Brain microvascular endothelial cell (primary cell): Measurements from ENCODE around the gene AP2A1.

Experiments
- DNase-seq: peaks from one replicate; pipeline ENCODE4 v3.0.0-alpha.2; 2020
- H3K27ac ChIP-seq: fragments of 250-450 bp; sonication (Bioruptor Pico); 2 replicates; pipeline ENCODE4 v1.5.1; 2020; ENCODE audit warnings: mild to moderate bottlenecking, moderate library complexity
- H3K27me3 ChIP-seq: fragments of 250-450 bp; sonication (Bioruptor Pico); replicated peaks from 2 replicates; pipeline ENCODE4 v1.5.1; 2020; ENCODE audit warnings: mild to moderate bottlenecking
- H3K36me3 ChIP-seq: fragments of 250-450 bp; sonication (Bioruptor Pico); replicated peaks from 2 replicates; pipeline ENCODE4 v1.5.1; 2020; ENCODE audit warnings: mild to moderate bottlenecking
- H3K4me3 ChIP-seq: 2 replicates; pipeline ENCODE4 v1.5.1; 2011; ENCODE audit warnings: low read depth, mild to moderate bottlenecking, control low read depth, low read length, moderate library complexity
- in situ Hi-C: cut with HindIII; loops from 2 replicates; pipeline ENCODE4 v1.10.0; 2017; ENCODE audit warnings: low sequenced_read_pairs, low pct_ligation_motif_present
- TF ChIP-seq, protein P1 (sequence below): IDR thresholded peaks from 2 replicates; pipeline ENCODE4 v1.5.1; 2011; ENCODE audit warnings: low read depth, mild to moderate bottlenecking, moderate library complexity, low read length, control low read depth, inconsistent platforms; ENCODE audit errors: missing control alignments

AP2A1 gene

DNA sequence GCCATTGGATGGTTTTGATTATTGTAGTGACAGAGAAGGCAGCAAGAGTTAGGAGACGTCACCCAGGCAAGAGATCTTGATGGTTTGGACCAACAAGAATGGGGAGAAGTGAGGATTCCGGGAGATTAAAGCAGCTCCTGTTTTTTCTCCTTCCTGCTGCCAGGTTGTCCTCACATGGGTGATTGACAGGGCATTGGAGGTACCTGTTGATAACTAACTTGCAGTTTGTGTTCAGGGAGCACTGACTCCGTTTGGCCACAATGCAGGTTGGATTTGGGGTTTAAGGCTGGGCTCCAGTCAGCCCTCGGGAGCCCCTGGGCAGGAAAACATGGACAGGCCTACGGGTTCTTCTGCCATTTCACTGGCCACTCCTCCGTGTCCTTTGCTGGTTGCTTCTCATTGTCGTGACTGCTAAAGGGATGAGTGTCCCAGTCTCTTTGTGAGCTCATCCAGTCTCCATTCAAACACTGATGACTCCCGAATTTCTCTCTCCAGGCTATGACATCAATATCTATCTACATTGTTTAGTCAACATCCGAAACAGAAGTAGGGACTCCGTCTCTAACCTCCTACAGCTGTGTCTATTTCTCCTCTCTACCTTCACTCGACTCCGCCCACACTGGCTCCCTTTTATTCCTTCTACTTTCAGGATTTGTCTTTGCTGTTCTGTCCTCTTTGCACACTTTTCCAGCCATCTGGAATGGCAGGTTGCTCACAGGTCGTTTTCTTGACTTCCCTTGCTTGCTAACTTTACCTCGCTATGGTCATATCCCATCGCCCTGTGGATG, 82.8 kb downstream of the AP2A1 start:
- Histone ChIP-seq H3K27me3 (no peaks in the 10 kb centered on the region), H3K36me3 (peaks cover 4% of the 10 kb centered on the region), H3K27ac (no peak overlapping the region), H3K4me3 (peak overlapping the region; percentile 81)
- in situ Hi-C loops, result no loop called here
- no peak for DNase-seq
- TF ChIP-seq, protein P1, sequence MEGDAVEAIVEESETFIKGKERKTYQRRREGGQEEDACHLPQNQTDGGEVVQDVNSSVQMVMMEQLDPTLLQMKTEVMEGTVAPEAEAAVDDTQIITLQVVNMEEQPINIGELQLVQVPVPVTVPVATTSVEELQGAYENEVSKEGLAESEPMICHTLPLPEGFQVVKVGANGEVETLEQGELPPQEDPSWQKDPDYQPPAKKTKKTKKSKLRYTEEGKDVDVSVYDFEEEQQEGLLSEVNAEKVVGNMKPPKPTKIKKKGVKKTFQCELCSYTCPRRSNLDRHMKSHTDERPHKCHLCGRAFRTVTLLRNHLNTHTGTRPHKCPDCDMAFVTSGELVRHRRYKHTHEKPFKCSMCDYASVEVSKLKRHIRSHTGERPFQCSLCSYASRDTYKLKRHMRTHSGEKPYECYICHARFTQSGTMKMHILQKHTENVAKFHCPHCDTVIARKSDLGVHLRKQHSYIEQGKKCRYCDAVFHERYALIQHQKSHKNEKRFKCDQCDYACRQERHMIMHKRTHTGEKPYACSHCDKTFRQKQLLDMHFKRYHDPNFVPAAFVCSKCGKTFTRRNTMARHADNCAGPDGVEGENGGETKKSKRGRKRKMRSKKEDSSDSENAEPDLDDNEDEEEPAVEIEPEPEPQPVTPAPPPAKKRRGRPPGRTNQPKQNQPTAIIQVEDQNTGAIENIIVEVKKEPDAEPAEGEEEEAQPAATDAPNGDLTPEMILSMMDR, result no peak

DNA sequence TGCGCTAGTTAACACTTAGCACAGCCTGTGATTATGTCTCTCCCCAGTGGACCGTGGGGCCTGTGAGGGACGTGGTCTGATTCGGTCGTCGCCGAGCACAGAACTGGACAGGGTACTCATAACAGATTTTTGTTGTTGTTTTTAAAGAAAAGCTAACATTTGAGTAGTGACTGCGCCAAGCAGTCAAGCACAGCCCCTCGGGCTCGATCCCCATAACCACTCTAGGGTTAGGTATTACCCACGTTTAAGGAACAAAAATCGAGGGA, 83.4 kb downstream of the AP2A1 start:
- in situ Hi-C loops, result no loop called here
- peak overlapping the region; percentile 99 for H3K27ac ChIP-seq
- no peak for DNase-seq

DNA sequence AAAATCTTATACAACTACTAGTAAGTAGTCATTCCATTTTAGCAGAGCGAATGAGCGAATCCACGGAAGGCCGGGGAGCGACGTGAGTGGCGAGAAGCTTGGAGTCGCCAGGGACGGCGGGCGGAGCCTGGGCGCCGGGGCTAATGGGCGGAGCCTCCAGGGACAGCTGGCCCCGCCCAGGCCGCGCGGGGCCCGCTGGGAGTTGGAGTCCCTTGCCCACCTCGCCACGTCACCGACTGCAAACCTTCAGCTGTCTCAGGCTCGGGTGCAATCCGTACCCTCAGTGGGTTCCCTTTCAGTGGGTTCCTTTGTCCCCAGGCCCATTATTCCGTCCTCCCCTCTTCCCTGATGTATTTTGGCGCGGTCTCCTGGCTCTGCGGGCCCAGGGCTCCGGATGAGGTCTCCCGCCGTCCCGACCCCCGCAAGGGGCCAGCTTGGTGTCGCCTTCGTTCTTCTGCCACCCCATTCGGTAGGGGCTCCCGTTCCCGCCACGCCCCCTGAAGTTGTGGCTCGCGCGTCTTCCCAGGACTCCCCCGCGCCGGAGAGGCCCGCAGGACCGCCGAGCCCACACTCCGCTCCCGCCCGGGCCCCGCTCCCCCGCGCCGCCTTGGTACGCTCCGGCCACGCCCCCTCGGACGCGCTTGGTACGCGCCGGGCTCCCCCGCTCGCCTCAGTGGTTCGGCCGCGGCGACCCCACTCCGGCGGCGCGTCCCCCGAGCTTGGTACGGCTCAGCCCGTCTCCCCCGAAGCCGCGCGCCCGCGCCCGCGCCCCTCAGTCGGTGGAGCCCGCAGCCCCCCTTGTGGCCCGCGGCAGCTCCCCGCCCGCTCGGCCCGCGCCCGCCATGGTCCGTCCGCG, 83.9 kb downstream of the AP2A1 start, which contains the start of gene PTOV1:
PTOV1 (plus strand) TSS at position 673 of the 856 bp plus-strand sequence.
- Histone ChIP-seq H3K36me3 (peaks cover 9% of the 10 kb centered on the region), H3K27me3 (no peaks in the 10 kb centered on the region), H3K4me3 (peak within 1 kb of the TSS; percentile 81), H3K27ac (peak within 1 kb of the TSS; percentile 99)
- TF ChIP-seq, protein P1, result no peak
- in situ Hi-C loops, result no loop called here
- DNase-seq, result peak; percentile 80

More for the DNA sequence above, 83.4 kb downstream of the AP2A1 start:
- Histone ChIP-seq H3K36me3 (peaks cover 6% of the 10 kb centered on the region), H3K4me3 (peak overlapping the region; percentile 81), H3K27me3 (no peaks in the 10 kb centered on the region)
- TF ChIP-seq, protein P1, result no peak

DNA sequence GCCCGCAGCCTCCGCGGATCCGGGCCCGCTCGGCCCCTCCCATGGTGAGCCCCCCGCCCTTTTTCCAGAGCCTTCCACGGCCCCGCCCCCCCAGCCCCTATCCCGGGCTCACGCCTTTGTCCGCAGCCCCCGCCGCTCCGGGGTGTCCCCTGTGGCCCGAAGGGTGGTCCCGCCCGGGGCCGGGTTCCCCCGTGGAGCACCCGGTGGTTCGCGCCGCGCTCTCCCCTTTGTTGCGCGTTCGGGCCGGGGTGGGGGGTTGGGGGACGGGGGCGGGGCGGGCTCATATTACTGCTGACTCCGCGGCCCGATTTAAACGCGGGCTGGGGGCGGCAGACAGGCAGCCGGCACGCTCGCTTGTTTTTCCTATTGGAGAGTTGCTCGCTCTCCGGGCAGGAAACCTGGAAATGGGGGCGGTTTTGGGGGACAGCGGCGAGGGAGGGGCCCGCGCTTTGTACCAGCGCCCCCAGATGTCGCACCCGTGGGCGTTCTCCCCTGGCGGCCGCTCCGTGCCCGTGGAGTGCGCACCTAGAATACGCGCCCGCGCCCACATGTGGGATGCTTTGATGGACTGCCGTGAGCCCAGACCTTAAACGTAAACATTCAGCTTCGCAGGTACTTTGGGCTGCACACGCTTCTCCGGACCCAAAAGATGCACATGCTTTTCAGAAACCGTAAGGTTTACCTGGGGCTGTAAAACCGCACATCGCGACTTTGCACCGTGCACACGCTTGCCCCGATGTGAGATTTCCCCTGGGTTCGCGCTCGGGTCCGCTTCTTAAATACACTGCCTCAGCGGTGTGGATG, 84.9 kb downstream of the AP2A1 start:
- Histone ChIP-seq H3K36me3 (peaks cover 15% of the 10 kb centered on the region), H3K27ac (peak overlapping the region; percentile 99), H3K27me3 (no peaks in the 10 kb centered on the region), H3K4me3 (peak overlapping the region; percentile 81)
- TF ChIP-seq, protein P1, result no peak
- in situ Hi-C loops, result no loop called here
- no peak for DNase-seq

DNA sequence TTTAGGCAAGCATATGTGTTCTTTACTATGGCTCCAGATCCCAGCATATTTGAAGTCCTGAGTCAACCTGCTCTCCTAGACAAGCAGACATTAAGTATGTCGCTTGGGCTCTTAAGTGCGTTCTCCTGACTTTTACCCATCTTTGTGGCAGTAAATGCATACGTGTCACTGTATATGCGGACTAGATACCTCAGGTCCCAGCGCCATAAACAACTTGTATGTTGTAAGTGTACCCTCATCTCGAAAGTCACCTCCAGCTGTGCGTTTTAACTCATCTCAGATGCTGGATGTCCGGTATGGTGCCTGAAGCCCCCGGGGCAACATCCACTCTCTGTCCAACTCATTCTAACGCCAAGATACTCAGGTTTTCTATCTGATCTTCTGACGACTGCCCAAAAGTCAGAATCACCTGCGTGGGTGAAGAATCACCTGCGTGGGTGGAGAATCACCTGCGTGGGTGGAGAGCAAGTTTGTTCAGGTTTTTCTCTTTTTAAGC, 85.9 kb downstream of the AP2A1 start:
- Histone ChIP-seq H3K4me3 (peak overlapping the region; percentile 81), H3K27ac (no peak overlapping the region), H3K36me3 (peaks cover 24% of the 10 kb centered on the region), H3K27me3 (no peaks in the 10 kb centered on the region)
- in situ Hi-C loops, result no loop called here
- TF ChIP-seq, protein P1, result no peak
- no peak for DNase-seq
